GM18505 (cell line): ENCODE data around the gene LGMN.

Experiments used
- ATAC-seq: cut with Tn5 transposase; IDR thresholded peaks from one replicate; pipeline ENCODE4 v1.9.1; 2021; ENCODE audit not compliant: unreplicated experiment
- POLR2A ChIP-seq: IDR thresholded peaks from 4 replicates; pipeline ENCODE4 v1.6.1; 2011; ENCODE audit warnings: borderline replicate concordance; ENCODE audit not compliant: insufficient read depth, insufficient read length; ENCODE audit errors: extremely low read depth

Gene LGMN

GRCh38 chr14:92658684-92659083, 89.7 kb downstream of the LGMN start:
- no peak for TF ChIP-seq POLR2A
- ATAC-seq: no peak

DNA sequence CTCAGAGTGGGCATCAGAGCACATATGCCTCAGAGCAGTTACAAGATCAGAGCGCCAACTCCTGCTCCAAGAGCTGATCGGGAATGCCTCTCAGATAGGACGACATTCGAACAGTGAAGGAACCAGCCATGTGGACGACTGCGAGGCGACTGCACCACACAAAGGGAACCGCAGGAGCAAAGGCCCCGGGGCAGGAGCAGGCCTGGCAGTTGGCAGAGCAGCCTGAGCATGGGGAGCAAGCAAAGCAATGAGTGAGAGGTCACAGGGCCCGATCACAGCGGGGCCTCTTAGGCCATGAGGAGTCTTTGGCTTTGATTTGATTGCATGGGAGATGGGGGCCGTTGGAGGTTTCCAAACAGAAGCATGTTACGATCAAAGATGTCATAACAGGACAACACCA, 90.3 kb downstream of the LGMN start:
- ATAC-seq: no peak
- no peak for TF ChIP-seq POLR2A

DNA sequence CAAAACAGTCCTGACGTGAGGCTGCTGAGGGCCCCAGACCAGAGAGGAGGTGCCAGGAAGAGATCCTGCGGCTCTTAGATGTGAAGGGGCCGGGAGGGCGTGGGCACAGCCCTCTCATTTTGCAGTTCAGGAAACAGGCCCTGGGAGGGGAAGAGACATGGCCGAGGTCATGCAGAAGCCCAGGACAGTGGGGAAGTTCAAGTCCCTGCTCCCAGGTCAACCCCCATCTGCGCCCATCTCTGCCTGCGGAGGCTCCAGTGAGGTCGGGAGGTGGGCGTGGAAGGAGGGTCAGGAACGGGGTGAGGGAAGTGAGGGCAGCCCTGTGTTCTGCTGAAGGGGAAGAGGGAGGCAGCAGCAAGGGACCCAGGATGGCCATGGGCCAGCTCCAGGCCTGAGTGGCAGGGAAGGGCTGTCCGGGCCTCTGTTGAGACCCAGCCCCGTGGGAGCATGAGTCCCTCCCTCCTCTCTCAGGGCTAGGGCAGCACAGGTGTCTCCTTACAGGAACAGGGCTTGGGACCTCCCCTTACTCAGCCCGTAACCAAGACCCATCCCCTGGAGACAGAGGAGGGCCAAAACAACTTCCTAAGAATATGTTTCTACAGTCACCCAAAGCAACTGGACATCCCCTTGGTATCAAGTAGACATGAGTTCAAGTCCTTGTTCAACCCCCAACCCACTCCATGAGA, 90.8 kb downstream of the LGMN start:
- no peak for ATAC-seq
- no peak for TF ChIP-seq POLR2A

GRCh38 chr14:92656306-92657081, 91.9 kb downstream of the LGMN start:
- ATAC-seq: no peak
- TF ChIP-seq POLR2A: no peak

- no peak for TF ChIP-seq POLR2A
- ATAC-seq: no peak
Measured at GRCh38 chr14:92655419-92656201, 92.8 kb downstream of the LGMN start.

DNA sequence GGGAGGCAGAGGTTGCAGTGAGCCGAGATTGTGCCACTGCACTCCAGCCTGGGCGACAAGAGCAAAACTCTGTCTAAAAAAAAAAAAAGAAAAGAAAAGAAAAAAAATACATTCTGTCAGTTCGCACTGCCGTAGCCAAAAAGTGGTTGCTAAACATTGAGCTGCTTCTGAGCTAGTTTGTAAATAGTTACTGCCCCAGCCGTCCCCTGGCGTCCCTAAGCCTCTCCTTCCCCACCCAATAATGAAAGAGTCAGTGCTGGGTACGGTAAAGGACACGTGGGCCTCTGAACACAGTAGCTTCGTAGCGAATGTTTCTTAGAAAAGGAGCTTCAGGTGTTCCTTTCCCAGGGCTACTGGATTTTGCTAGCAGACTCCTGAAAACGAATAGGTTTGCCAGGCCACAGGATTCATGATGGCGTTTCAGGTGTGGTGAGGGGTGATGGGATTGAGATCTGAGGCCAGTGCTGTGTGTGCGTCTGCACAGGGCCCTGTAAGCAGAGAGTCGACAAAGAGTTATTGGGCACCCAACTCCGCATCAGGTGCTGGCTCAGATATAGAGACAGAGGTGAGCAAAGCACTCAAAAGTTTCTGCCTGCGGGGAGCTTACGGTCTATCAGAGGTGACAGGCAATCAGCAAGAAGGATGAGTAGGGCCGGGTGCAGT, 94.1 kb downstream of the LGMN start:
- no peak for ATAC-seq
- no peak for TF ChIP-seq POLR2A
